GM12874 (cell line): Measurements from ENCODE around the gene RRBP1.

Experiments used
- TF ChIP-seq, protein P1 (sequence below): IDR thresholded peaks from 2 replicates; pipeline ENCODE4 v1.5.1; 2011; ENCODE audit warnings: low read depth, mild to moderate bottlenecking, control low read depth, low read length, moderate library complexity; ENCODE audit not compliant: insufficient read depth

RRBP1 gene

DNA sequence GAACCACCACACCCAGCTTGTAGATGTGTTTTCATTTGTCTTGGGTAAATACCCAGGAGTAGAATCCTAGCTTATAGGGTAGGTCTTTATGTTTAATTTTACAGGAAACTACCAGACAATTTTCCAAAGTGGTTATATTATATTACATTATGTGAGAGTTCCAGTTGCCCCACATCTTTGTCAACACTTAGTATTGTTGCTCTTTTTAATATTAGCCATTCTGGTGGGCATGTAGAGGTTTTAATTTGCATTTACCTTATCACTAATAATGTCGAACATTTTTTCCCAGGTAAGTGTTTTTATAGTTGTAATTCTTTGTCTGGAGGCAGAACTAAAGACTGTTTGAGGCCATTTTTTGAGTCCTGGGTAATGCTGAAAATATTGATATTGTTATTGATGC, 14.2 kb upstream of the RRBP1 start:
- TF ChIP-seq, protein P1, sequence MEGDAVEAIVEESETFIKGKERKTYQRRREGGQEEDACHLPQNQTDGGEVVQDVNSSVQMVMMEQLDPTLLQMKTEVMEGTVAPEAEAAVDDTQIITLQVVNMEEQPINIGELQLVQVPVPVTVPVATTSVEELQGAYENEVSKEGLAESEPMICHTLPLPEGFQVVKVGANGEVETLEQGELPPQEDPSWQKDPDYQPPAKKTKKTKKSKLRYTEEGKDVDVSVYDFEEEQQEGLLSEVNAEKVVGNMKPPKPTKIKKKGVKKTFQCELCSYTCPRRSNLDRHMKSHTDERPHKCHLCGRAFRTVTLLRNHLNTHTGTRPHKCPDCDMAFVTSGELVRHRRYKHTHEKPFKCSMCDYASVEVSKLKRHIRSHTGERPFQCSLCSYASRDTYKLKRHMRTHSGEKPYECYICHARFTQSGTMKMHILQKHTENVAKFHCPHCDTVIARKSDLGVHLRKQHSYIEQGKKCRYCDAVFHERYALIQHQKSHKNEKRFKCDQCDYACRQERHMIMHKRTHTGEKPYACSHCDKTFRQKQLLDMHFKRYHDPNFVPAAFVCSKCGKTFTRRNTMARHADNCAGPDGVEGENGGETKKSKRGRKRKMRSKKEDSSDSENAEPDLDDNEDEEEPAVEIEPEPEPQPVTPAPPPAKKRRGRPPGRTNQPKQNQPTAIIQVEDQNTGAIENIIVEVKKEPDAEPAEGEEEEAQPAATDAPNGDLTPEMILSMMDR = no peak

DNA sequence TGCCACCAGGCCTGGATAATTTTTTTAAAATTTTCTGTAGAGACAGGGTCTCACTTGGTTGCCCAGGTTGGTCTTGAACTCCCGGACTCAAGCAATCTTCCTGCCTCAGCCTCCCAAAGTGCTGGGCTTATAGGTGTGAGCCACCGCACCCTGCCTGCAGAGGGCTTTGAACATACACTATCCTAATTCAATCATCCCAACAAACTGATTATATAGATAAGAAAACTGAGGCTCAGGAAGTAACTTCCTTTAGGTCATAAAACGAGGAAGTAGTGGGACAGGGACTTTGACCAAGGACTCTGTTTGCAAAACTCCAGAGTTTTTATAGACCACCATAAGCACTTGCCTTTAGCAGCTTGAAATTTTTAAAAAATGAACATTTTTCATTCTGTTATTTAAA, 12.7 kb upstream of the RRBP1 start:
- TF ChIP-seq, protein P1 = no peak

DNA sequence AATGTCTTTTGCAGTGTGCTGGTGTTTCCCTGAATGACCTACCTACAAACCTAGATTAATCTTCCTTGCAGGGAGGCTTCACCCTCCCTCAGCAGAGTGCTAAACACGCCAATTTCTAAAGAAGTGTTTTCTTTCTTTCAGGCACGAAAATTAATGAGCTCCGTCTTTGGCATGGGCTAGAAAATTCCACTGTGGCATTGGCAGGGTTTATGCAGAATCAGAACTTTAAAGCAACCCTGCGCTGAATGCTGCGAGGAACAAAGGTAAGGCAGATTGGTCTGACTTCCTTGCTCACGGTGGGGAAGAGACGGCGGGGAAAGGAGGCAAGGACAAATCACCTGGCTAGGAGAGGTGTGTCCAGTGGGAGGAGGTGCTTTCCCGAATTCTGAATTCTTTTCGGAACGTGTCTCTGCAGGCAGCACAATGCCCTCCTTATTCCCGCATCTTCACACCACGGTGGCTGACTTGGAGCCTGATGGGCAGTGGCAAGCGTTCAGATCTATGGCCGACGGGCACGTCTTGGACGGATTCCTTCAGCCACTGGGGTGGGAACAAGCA, 11.5 kb upstream of the RRBP1 start:
- TF ChIP-seq, protein P1 = no peak

DNA sequence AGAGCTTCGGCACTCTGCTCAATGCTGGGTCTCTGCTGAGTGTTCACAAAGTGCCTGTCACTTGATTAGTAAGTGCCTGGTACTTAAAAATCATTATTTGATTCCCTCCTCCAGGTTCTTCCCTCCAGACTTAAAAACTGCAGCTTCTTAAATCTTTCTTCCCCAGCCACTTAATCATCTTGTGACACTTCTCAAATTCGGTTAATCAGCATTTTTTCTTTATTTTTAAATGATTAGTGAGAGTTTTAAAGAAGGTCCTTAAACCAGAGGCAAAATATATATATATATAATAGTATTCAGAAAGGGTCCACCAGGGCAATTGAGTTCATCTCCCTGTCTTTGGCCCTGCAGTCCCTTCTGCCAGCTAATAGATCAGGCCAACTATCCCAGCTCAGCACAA, 9.7 kb upstream of the RRBP1 start:
- TF ChIP-seq, protein P1 = no peak

DNA sequence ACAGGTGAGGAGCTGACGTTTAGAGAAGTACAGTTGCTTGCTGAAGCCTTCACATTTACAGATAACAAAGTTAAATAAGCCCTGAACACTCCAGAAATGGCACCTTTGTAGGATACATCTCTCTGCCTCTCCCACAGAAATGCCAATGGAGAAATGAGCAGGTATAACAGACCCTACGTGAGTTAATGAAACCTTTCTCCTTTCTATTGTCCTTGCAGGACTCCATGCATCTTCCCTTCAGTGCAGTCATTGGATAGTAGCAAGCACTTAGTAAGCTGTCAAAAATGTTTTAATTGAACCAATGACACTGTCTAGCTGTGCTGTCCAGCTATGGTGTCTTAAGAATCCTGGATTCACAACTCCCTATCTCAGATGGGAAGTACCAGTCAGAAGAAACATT, 8.1 kb upstream of the RRBP1 start:
- TF ChIP-seq, protein P1 = no peak

DNA sequence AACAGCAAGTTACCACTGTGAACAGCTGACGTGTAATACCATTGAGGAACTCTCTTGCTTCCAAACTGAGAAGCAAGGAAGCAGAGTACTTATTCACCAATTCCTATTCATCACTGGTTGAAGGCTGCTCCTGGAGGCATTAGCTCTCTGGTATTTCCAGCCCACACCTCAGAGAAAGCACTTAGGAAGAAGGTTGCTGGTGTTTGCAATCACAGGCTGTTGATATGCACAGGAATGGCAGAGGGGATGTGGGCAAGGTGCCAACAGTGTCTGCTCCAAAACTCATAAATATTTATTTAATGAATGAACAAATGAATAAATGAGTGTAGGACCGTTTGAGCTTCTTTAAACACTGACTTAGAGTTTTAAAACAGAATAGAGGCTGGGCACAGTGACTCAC, 6.9 kb upstream of the RRBP1 start:
- TF ChIP-seq, protein P1 = no peak

DNA sequence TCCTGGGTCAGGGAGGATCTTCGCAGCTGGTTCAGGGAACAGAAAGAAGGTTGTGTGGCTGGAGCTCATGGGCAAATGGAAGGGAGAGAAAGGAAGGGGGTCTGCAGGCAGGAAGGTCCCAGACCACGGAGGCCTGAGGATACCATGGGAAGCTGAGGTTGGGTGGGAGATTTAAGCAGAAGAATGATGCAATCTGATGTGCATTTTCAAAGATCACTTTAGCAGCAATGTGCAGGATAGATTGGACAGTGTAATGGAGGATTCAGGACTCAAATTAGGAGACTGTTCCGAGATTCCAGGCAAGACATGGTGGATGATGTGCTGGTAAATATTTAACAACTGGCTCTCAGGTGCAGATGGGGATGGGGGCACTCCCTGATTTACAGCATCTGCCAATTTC, 5.8 kb upstream of the RRBP1 start:
- TF ChIP-seq, protein P1 = no peak

DNA sequence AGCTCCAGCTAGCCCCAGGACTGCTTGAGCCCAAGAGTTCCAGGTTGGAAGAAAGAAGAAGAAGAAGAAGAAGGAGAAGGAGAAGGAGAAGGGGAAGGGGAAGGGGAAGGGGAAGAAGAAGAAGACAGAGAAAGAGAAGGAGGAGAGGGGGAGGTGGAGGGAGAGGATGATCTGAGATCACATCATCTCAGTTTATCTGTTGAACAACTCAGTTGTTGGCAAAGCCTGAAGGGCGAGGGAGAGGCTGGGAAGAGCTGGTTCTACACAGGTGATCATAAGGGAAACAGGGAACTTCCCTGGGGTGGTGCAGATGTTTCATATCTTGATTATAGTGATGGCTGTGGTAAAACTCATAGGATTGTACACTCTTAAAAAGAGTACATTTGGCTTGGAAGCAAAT, 3.1 kb upstream of the RRBP1 start:
- TF ChIP-seq, protein P1 = no peak
